Activated CD8-positive, alpha-beta memory T cell treated with anti-CD3 and anti-CD28 coated beads, Interleukin-2, amount 50 U/mL, for 48 hours (primary cell): ENCODE results near the gene LEMD2.
A peak's percentile ranks its signal among the peaks of the same experiment; 100 is the strongest.

ENCODE experiments used
- DNase-seq: peaks from one replicate; pipeline ENCODE4 v3.0.0-alpha.2; 2020

Gene LEMD2

GRCh38 chr6:33772082-33772830, 16.7 kb downstream of the LEMD2 start:
- no peak for DNase-seq

GRCh38 chr6:33771146-33772081, 17.5 kb downstream of the LEMD2 start:
- DNase-seq, result peak; percentile 86

- DNase-seq, result no peak
Measured at GRCh38 chr6:33770833-33771145, 18.1 kb downstream of the LEMD2 start.

GRCh38 chr6:33770124-33770832, 18.7 kb downstream of the LEMD2 start:
- no peak for DNase-seq

GRCh38 chr6:33769248-33769821, 19.6 kb downstream of the LEMD2 start:
- no peak for DNase-seq

GRCh38 chr6:33768644-33769120, 20.2 kb downstream of the LEMD2 start:
- peak; percentile 90 for DNase-seq

- no peak for DNase-seq
Measured at GRCh38 chr6:33766921-33767907, 21.7 kb downstream of the LEMD2 start.

GRCh38 chr6:33765368-33765767, 23.6 kb downstream of the LEMD2 start:
- no peak for DNase-seq

GRCh38 chr6:33764036-33764435, 24.9 kb downstream of the LEMD2 start:
- no peak for DNase-seq

- no peak for DNase-seq
Measured at GRCh38 chr6:33763483-33763882, 25.4 kb downstream of the LEMD2 start.

- no peak for DNase-seq
Measured at GRCh38 chr6:33762713-33763112, 26.2 kb downstream of the LEMD2 start.

GRCh38 chr6:33761922-33762629, 26.9 kb downstream of the LEMD2 start:
- peak; percentile 64 for DNase-seq

- DNase-seq, result no peak
Measured at GRCh38 chr6:33761581-33761921, 27.4 kb downstream of the LEMD2 start.

- DNase-seq, result no peak
Measured at GRCh38 chr6:33759887-33760629, 28.9 kb downstream of the LEMD2 start.

GRCh38 chr6:33758815-33759216, 30.1 kb downstream of the LEMD2 start:
- DNase-seq, result no peak

GRCh38 chr6:33757906-33758305, 31.0 kb downstream of the LEMD2 start:
- no peak for DNase-seq

- DNase-seq, result no peak
Measured at GRCh38 chr6:33757113-33757512, 31.8 kb downstream of the LEMD2 start.

- no peak for DNase-seq
Measured at GRCh38 chr6:33756211-33756954, 32.5 kb downstream of the LEMD2 start.

- no peak for DNase-seq
Measured at GRCh38 chr6:33755070-33755869, 33.7 kb downstream of the LEMD2 start.
